Muscle of arm (tissue), 12 donors: ENCODE data around the gene MXRA7. TPM values are rescaled to one million over a fixed set of nuclear protein-coding genes. Genes with fewer than 3 reads are reported as not detected.

Experiments used
- polyA plus RNA-seq, 12 donors: library from polyadenylated mRNA; unstranded; fragments of 120-200 nt; gene quantifications; one replicate each; pipeline ENCODE4 v1.2.1, GENCODE V29; 2013; ENCODE audit not compliant: insufficient read length in 12 of 12

MXRA7 gene
- polyA plus RNA-seq, 12 donors, result 85.9 to 203 (median 140) TPM; not detected in 1

Other genes with a start within 250 kb of the MXRA7 start
- gene AANAT, start 243.4 kb downstream of the MXRA7 start, polyA plus RNA-seq, result under 1 TPM in 6 of 12 donors, not detected in 6; 0.33 to 0.66 (median 0.46) TPM
- 10 to 100 TPM in 1 of 12 donors, 1 to 10 TPM in 9, not detected in 2; 3.6 to 12.2 (median 4.9) TPM for gene RHBDF2, start 209.5 kb downstream of the MXRA7 start, polyA plus RNA-seq
- 10 to 100 TPM in 11 of 12 donors, not detected in 1; 12.8 to 35.3 (median 15.3) TPM for gene CYGB, start 173.3 kb downstream of the MXRA7 start, polyA plus RNA-seq
- gene PRCD, start 170.9 kb downstream of the MXRA7 start, polyA plus RNA-seq, result 1 to 10 TPM in 10 of 12 donors, not detected in 2; 2.8 to 6.2 (median 3.6) TPM
- gene ST6GALNAC2, start 125.1 kb downstream of the MXRA7 start, polyA plus RNA-seq, result 10 to 100 TPM in 1 of 12 donors, 1 to 10 TPM in 9, not detected in 2; 1.3 to 22.9 (median 2.3) TPM
- 10 to 100 TPM in 1 of 12 donors, 1 to 10 TPM in 2, under 1 TPM in 8, not detected in 1; 0.34 to 53.1 (median 0.54) TPM for gene ST6GALNAC1, start 67.2 kb downstream of the MXRA7 start, polyA plus RNA-seq
- gene JMJD6, start 15.6 kb upstream of the MXRA7 start, polyA plus RNA-seq, result 10 to 100 TPM in 11 of 12 donors, not detected in 1; 19.7 to 33.7 (median 21.5) TPM
- gene METTL23, start 15.9 kb upstream of the MXRA7 start, polyA plus RNA-seq, result 10 to 100 TPM in 11 of 12 donors, not detected in 1; 11.9 to 28.1 (median 21.1) TPM
- gene SRSF2, start 26.4 kb upstream of the MXRA7 start, polyA plus RNA-seq, result 100 to 1,000 TPM; 169 to 490 (median 233) TPM
- 10 to 100 TPM in 11 of 12 donors, not detected in 1; 18.5 to 50.7 (median 38.0) TPM for gene MFSD11, start 27.2 kb upstream of the MXRA7 start, polyA plus RNA-seq
- 1 to 10 TPM in 2 of 12 donors, under 1 TPM in 8, not detected in 2; 0.48 to 1.5 (median 0.71) TPM for gene MGAT5B, start 157.4 kb upstream of the MXRA7 start, polyA plus RNA-seq